Uterus (tissue), 2 donors: ENCODE measurements around the gene CD80.

Source experiments
- CTCF ChIP-seq, 4 experiments: fragments of 200-600 bp in 2 of 4; fragments of 450-650 bp in 2 of 4; sonication (generic) in 2 of 4; IDR thresholded peaks; one replicate each; pipeline ENCODE4 v1.5.1; 2016 to 2019; ENCODE audit warnings: antibody characterized with exemption in 4 of 4, mild to moderate bottlenecking in 2 of 4, moderate library complexity in 1 of 4
- POLR2A ChIP-seq, 2 donors: fragments of 450-650 bp; IDR thresholded peaks; one replicate each; pipeline ENCODE4 v1.6.1; 2016; ENCODE audit warnings: antibody characterized with exemption in 2 of 2, mild to moderate bottlenecking in 1 of 2, moderate library complexity in 1 of 2

- no peak for TF ChIP-seq CTCF (IDR thresholded peaks at IDR 0.05)
- no peak for TF ChIP-seq POLR2A (IDR thresholded peaks at IDR 0.05)
These were observed 5.5 kb downstream of the CD80 start for GRCh38 chr3:119553823-119554415.
